H1 (cell line): Measurements from ENCODE around the gene DNAJC11. TPM values are rescaled to one million over a fixed set of nuclear protein-coding genes. Genes with fewer than 3 reads are reported as not detected.

ENCODE experiments used
- CHD2 ChIP-seq: IDR thresholded peaks from 2 replicates; pipeline ENCODE4 v1.6.1; 2012; ENCODE audit warnings: low read length, improper control_type of control experiment
- GTF2F1 ChIP-seq: IDR thresholded peaks from 2 replicates; pipeline ENCODE4 v1.6.1; 2012; ENCODE audit warnings: low read depth, low read length, improper control_type of control experiment, borderline replicate concordance
- NANOG ChIP-seq: IDR thresholded peaks from 2 replicates; pipeline ENCODE4 v1.6.1; 2011; ENCODE audit warnings: low read length, low read depth, mild to moderate bottlenecking, inconsistent platforms; ENCODE audit not compliant: insufficient read depth, poor library complexity, severe bottlenecking
- SIRT6 ChIP-seq: IDR thresholded peaks from one replicate; pipeline ENCODE4 v1.7.1; 2012; ENCODE audit warnings: low read length, inconsistent platforms
- SIX5 ChIP-seq: IDR thresholded peaks from 2 replicates; pipeline ENCODE4 v1.6.1; 2011; ENCODE audit warnings: mild to moderate bottlenecking, low read depth, low read length
- polyA plus RNA-seq, 7 experiments: library from polyadenylated mRNA; depleted of rRNA in 3 of 7; stranded (reverse) in 5 of 7; unstranded in 2 of 7; fragments of >200 nt in 5 of 7; fragments of 200-250 nt in 2 of 7; gene quantifications; 1 replicate in 5 of 7; 2 replicates in 1 of 7; 4 replicates in 1 of 7; pipeline versions ENCODE4 v1.2.1 to v1.2.3, GENCODE V29; 2011 to 2013; ENCODE audit warnings: missing spikeins in 2 of 7, mixed read lengths in 2 of 7
- total RNA-seq: library from RNA; stranded (reverse); fragmentation: NEBNext Ultra II Directional; extraction: Animal tissue kit (Norgen Biotek cat#: 25700); gene quantifications from 2 replicates; pipeline ENCODE4 v1.2.1, GENCODE V29; 2021
- TF ChIP-seq, protein P1 (sequence below): IDR thresholded peaks from 2 replicates; pipeline ENCODE4 v1.6.1; 2012; ENCODE audit warnings: low read length, inconsistent platforms

DNAJC11 gene
- total and polyA plus RNA-seq, 2 of the 8 experiments (the other 6 are each of a cell fraction or from before 2014, with no cell fraction given) = 43.9 to 90.9 TPM

DNA sequence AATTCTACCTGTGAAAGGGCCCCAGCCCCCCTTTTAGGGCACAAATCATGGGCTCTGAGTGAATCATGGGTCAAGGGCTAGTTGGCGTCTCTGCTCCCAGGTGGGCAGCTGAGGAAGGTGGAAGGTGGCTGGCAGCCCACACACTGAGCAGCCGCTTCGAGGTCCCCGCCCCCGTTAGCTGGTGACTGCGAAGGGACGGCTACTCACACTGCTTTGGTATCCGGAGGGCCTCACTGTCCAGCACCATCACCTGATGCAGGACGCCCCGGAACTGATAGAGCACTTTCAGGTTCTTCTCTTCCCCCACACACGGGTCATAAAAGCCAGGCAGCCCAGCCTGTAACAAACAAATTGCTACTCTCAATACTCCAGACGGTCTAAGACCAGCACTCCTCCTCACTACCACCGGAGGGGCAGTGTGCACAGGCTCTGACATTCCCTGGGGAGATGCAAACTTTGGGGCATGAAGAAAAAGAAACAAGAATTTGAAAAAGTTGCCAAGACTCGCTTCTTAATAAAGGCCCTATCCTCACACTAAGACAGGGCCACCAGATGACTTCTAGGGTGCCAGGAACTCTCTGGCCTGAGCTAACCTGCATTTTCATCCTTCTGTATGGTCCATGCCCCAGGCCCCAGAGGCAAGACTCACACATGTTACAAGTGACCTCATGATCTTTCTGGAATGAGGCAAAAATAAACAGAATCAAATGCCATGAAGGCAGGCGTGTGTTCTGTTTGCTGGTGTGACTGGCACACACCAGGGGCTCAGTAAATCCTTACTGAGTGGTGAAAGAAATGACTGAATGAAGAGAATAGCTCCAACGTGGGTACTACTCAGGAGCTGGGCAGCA, 65.5 kb downstream of the DNAJC11 start (continued):
- TF ChIP-seq SIRT6 (no peak), CHD2 (no peak), GTF2F1 (no peak), NANOG (no peak), SIX5 (no peak)
- TF ChIP-seq, protein P1, sequence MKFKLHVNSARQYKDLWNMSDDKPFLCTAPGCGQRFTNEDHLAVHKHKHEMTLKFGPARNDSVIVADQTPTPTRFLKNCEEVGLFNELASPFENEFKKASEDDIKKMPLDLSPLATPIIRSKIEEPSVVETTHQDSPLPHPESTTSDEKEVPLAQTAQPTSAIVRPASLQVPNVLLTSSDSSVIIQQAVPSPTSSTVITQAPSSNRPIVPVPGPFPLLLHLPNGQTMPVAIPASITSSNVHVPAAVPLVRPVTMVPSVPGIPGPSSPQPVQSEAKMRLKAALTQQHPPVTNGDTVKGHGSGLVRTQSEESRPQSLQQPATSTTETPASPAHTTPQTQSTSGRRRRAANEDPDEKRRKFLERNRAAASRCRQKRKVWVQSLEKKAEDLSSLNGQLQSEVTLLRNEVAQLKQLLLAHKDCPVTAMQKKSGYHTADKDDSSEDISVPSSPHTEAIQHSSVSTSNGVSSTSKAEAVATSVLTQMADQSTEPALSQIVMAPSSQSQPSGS = no peak
